KOPT-K1 (cell line): ENCODE measurements around the gene PIP4K2A.

Experiments used
- H3K27ac ChIP-seq: fragments of 200-600 bp; sonication (generic); 2 replicates; pipeline ENCODE4 v1.5.1; 2016; ENCODE audit warnings: antibody characterized with exemption, mild to moderate bottlenecking, low read depth, low read length; ENCODE audit not compliant: poor library complexity, severe bottlenecking
- H3K36me3 ChIP-seq: fragments of 200-600 bp; sonication (generic); 2 replicates; pipeline ENCODE4 v1.5.1; 2017; ENCODE audit warnings: antibody characterized with exemption, mild to moderate bottlenecking, low read length, moderate library complexity; ENCODE audit not compliant: insufficient read depth
- H3K9me3 ChIP-seq: fragments of 200-600 bp; sonication (generic); 2 replicates; pipeline ENCODE4 v1.5.1; 2017; ENCODE audit warnings: antibody characterized with exemption, low read length, mild to moderate bottlenecking; ENCODE audit not compliant: insufficient read depth, poor library complexity, severe bottlenecking

The PIP4K2A gene

GRCh38 chr10:22609251-22609650 lies 105.1 kb downstream of the PIP4K2A start:
- Histone ChIP-seq H3K9me3 (no peaks in the 10 kb centered on the region), H3K36me3 (peaks cover 38% of the 10 kb centered on the region), H3K27ac (no peak overlapping the region)

GRCh38 chr10:22607261-22607660 lies 107.1 kb downstream of the PIP4K2A start:
- peaks cover 45% of the 10 kb centered on the region for H3K36me3 ChIP-seq
- H3K27ac ChIP-seq: no peak overlapping the region
- no peaks in the 10 kb centered on the region for H3K9me3 ChIP-seq

- Histone ChIP-seq H3K27ac (peak overlapping the region; percentile 20), H3K36me3 (peaks cover 53% of the 10 kb centered on the region), H3K9me3 (no peaks in the 10 kb centered on the region)
Observed at GRCh38 chr10:22606164-22606614, 108.2 kb downstream of the PIP4K2A start.

GRCh38 chr10:22605168-22605567 lies 109.2 kb downstream of the PIP4K2A start:
- Histone ChIP-seq H3K9me3 (no peaks in the 10 kb centered on the region), H3K27ac (no peak overlapping the region)

GRCh38 chr10:22604344-22605126 lies 109.8 kb downstream of the PIP4K2A start:
- Histone ChIP-seq H3K9me3 (no peaks in the 10 kb centered on the region), H3K27ac (no peak overlapping the region), H3K36me3 (peaks cover 61% of the 10 kb centered on the region)

More at GRCh38 chr10:22605168-22605567, 109.2 kb downstream of the PIP4K2A start:
- H3K36me3 ChIP-seq: peaks cover 58% of the 10 kb centered on the region

- Histone ChIP-seq H3K9me3 (no peaks in the 10 kb centered on the region), H3K27ac (no peak overlapping the region), H3K36me3 (peaks cover 55% of the 10 kb centered on the region)
Observed at GRCh38 chr10:22603581-22603980, 110.8 kb downstream of the PIP4K2A start.

GRCh38 chr10:22601618-22602017 lies 112.8 kb downstream of the PIP4K2A start:
- no peaks in the 10 kb centered on the region for H3K9me3 ChIP-seq
- peaks cover 52% of the 10 kb centered on the region for H3K36me3 ChIP-seq
- peak overlapping the region; percentile 60 for H3K27ac ChIP-seq

GRCh38 chr10:22599636-22600228 lies 114.6 kb downstream of the PIP4K2A start:
- no peak overlapping the region for H3K27ac ChIP-seq
- no peaks in the 10 kb centered on the region for H3K9me3 ChIP-seq
- peaks cover 59% of the 10 kb centered on the region for H3K36me3 ChIP-seq

- peaks cover 54% of the 10 kb centered on the region for H3K36me3 ChIP-seq
- H3K27ac ChIP-seq: no peak overlapping the region
- no peaks in the 10 kb centered on the region for H3K9me3 ChIP-seq
Observed at GRCh38 chr10:22599048-22599561, 115.3 kb downstream of the PIP4K2A start.

GRCh38 chr10:22598478-22598877 lies 115.9 kb downstream of the PIP4K2A start:
- Histone ChIP-seq H3K27ac (no peak overlapping the region), H3K9me3 (no peaks in the 10 kb centered on the region), H3K36me3 (peaks cover 49% of the 10 kb centered on the region)

- Histone ChIP-seq H3K27ac (no peak overlapping the region), H3K36me3 (peaks cover 53% of the 10 kb centered on the region)
Observed at GRCh38 chr10:22597138-22597537, 117.2 kb downstream of the PIP4K2A start.

GRCh38 chr10:22593636-22594198 lies 120.7 kb downstream of the PIP4K2A start:
- Histone ChIP-seq H3K27ac (no peak overlapping the region), H3K9me3 (no peaks in the 10 kb centered on the region), H3K36me3 (peaks cover 60% of the 10 kb centered on the region)

More at GRCh38 chr10:22597138-22597537, 117.2 kb downstream of the PIP4K2A start:
- H3K9me3 ChIP-seq: no peaks in the 10 kb centered on the region

GRCh38 chr10:22593026-22593425 lies 121.4 kb downstream of the PIP4K2A start:
- no peak overlapping the region for H3K27ac ChIP-seq
- H3K36me3 ChIP-seq: peaks cover 65% of the 10 kb centered on the region
- no peaks in the 10 kb centered on the region for H3K9me3 ChIP-seq

GRCh38 chr10:22589851-22590514 lies 124.4 kb downstream of the PIP4K2A start:
- no peaks in the 10 kb centered on the region for H3K9me3 ChIP-seq
- no peak overlapping the region for H3K27ac ChIP-seq
- H3K36me3 ChIP-seq: peaks cover 59% of the 10 kb centered on the region

- Histone ChIP-seq H3K36me3 (peaks cover 74% of the 10 kb centered on the region), H3K27ac (no peak overlapping the region), H3K9me3 (no peaks in the 10 kb centered on the region)
Observed at GRCh38 chr10:22588462-22588861, 125.9 kb downstream of the PIP4K2A start.
